ENCODE data around the gene LTF.
"Not testable (repeated sequence)": the region's sequence is repeated elsewhere in the genome, so short reads cannot be mapped to it uniquely, and the experiment has no call there.

The LTF gene

GRCh38 chr3:46447228-46447985, 17.3 kb downstream of the LTF start:
- in situ Hi-C loops (cut with HindIII; ENCODE audit: low sequenced_read_pairs), result no loop called here

DNA sequence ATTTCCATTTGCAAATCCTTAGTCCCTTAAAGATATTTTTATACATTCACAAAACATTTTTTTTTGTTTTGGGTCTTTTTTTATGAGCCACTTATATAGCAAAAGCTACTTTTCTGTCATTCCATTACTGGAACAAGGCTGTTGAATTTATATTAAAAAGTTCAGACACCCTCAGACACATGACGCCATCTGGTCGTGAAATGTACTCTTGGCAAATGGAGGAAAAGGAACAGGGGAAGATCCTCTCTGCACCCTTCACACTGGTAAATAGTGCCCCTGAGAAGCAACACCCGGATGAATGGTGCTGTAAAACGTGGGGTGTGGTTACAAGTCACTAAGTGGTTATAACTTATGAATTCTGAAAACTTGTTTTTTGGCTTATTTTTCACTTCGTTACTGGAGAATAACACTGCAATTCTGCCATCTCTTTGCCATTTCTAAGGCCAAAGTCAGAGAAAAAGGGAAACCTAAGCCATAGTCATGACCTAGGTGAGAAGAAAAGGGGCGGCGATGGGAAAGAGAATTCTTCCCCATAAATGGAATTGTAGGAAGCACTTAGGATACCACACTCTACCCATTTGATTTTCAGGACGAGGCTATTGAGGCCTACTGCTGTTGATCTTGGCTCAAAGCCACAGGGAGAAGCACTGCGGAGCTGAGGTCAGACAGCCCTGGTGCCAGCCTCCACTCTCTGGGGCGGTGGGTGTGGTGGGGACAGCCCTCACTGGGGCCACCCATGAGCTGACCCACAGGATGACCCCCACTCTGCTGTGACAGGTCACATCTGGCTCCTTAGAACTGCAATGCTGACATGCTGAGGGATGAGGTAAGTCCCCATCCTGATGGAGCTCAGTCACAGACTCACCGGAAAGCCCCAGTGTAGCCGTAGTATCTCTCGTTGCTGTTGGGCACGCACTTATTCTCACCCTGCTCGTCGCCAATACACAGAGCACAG, 21.9 kb downstream of the LTF start:
- in situ Hi-C loops (cut with HindIII; ENCODE audit: low sequenced_read_pairs), result no loop called here

DNA sequence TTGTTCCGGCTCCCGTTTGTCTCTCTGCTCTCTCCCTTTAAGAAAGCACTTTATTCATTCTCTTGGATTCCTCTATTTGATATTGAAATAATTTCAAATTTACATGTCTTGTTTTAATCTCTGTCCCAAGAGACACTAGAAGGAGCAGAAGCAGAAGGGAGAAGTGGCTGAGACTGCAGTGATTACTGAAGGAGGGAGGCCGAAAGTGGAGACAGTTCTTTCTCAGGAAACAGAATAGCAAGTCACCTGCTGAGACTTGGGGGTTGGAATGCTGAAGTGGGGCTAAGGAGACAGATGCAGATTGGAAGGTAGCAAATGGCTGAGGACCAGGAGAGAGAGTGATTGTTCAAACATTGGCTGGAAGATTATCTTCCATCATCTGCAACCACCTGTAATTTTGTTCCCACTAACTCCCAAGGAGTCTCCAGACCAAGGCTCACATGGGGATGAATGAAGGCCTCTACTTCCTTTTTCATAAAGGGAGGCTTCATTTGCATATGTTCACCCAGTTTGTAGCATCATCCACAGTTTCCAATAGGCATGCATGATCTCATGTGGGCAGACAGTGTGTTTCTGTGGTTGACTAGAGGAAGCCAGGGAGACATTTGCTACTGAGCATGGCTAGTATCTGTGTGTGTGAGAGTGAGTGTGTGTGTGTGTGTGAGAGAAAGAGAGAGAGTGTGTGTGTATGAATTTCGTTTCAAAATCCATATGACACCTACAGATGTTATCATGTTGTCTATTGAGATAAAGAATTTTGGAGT, 24.0 kb downstream of the LTF start:
- in situ Hi-C loops (cut with HindIII; ENCODE audit: low sequenced_read_pairs), result no loop called here

DNA sequence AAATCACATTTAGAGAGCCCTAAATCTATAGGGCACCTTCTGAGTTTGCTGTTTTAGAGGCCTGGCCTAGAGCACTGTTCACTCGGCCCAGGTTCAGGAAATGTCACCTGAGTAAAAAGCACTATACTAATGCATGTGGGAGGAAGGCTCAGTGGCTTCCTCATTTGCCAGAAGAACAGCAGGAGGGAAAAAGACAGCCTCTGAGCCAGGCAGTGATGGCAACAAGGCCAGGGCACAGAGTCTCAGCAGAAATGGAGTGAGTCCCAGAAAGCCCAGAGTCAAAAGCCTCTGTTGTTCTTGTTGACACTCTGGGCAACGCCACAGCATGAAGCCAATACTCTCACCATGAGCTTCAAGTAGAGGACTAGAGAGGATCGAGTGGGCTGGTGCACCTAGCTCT, 25.9 kb downstream of the LTF start:
- in situ Hi-C loops (cut with HindIII; ENCODE audit: low sequenced_read_pairs), result no loop called here

DNA sequence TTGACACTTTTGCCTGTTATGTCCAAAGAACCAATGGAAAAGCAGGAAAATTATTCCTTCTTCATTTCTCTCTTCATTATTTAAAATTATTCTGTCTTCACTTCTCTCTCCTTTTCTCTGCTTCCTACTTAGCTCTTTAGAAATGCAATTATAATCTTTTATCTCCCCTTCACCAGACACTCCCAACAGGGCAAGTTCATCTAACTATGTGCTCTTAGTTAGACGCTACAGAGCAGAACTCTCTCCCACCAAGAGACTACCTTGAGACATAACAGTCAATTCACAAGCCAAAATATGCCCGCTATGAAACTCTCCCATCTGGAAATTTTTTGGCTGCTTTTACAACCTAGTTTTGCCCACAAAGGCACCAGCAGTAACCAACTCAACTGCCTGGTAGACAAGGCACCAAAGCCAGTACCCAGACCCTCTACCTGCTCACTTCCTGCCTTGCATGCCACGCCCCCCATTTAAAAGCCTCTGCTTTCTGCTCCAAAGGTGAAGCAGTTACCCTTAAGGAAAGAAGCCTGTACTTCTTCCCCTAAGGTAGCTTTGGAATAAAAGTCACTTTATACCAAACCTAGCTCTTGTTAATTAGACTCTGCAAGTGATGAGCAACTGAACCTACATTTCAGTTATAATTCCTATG, 29.5 kb downstream of the LTF start:
- in situ Hi-C loops (cut with HindIII; ENCODE audit: low sequenced_read_pairs), result no loop called here

- in situ Hi-C loops (cut with HindIII; ENCODE audit: low sequenced_read_pairs), result no loop called here
Measured at GRCh38 chr3:46433841-46434240, 30.9 kb downstream of the LTF start.

- in situ Hi-C loops (cut with HindIII; ENCODE audit: low sequenced_read_pairs), result not testable (repeated sequence)
Measured at GRCh38 chr3:46433118-46433517, 31.6 kb downstream of the LTF start.

DNA sequence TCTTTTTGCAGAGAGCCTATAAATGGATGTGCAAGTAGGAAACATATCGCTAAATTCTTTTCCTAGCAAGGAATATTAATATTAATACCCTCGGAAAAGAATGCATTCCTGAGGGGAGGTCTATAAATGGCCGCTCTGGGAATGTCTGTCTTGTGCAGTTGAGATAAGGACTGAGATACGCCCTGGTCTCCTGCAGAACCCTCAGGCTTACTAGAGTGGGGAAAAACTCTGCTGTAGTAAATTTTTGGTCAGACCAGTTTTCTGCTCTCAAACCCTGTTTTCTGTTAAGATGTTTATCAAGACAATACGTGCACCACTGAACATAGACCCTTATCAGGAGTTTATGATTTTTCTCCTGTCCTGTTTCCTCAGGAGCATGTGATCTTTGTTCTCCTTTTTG, 32.8 kb downstream of the LTF start:
- in situ Hi-C loops (cut with HindIII; ENCODE audit: low sequenced_read_pairs), result not testable (repeated sequence)

- in situ Hi-C loops (cut with HindIII; ENCODE audit: low sequenced_read_pairs), result not testable (repeated sequence)
Measured at GRCh38 chr3:46430879-46431278, 33.8 kb downstream of the LTF start.

DNA sequence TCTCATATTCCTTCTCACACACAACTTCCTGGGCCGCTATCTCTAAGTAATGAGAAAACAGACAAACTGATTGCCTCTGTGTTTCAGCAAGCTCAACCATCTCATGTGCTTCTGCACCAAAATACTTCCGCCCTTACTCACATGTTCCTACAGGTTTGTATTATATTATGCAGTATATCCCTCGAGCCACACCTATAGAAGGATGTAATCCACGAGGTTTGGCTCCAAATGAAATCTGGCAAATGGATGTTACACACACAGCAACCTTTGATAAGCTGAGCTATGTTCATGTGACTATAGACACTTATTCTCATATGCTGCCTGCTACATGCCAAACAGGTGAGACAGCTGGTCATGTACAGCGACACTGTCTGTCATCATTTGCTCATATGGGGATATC, 35.0 kb downstream of the LTF start:
- in situ Hi-C loops (cut with HindIII; ENCODE audit: low sequenced_read_pairs), result no loop called here

DNA sequence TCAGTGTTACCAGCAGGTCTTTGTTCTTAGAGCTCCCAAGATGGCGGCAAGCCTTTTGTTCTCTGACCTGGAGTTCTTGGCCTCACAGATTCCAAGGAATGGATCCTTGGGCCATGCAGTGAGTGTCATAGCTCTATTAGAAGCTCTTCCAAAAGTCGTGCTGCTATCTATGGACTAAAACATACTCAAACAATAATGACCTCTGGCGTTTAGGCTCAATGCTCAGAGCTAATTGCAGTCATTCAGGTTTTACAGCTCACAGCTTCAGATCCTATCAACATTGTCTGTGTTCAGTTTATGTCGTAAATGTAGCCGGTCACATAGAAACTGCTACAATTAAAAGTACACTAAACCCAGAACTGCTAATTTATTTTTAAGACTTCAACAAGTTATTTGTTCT, 35.5 kb downstream of the LTF start:
- in situ Hi-C loops (cut with HindIII; ENCODE audit: low sequenced_read_pairs), result no loop called here

DNA sequence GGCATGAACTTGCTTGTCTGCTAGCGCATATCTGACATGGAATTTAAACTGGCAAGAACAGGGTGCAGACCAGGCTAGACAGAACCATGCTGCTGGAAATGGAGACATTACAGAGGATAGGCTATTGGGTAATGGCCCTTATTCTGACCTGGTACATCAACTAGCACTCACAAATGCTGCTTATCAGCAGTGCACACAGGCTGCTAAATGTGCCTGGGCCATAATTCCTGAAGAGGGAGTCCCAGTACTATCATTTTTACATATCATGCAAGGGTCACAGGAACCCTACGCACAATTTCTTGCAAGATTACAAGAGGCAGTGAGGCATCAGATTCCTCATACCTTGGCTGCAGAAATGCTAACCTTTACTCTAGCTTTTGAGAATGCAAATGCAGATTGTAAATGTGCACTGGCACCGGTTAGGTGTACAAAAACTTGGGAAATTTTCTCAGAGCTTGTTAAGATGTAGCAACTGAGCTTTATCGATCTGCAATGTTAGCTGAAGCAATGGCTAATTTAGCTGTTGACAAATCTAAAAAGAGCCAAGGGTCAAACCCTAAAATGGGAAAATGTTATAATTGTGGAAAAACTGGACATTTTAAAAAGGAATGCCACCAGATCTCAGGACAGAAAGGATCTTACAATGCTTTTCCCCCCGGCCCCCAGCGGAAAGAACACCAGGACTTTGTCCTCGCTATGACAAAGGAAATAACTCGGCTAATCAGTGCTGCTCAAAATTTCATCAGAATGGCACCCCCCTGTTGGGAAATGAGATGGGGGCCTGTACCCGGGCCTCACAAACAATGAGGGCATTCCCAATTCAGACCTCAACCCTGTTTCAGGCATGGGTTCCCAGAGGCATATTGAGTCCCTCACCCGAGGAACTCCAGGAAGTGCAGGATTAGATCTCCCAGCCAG, 36.5 kb downstream of the LTF start:
- in situ Hi-C loops (cut with HindIII; ENCODE audit: low sequenced_read_pairs), result no loop called here

GRCh38 chr3:46427404-46427803, 37.3 kb downstream of the LTF start:
- in situ Hi-C loops (cut with HindIII; ENCODE audit: low sequenced_read_pairs), result not testable (repeated sequence)

DNA sequence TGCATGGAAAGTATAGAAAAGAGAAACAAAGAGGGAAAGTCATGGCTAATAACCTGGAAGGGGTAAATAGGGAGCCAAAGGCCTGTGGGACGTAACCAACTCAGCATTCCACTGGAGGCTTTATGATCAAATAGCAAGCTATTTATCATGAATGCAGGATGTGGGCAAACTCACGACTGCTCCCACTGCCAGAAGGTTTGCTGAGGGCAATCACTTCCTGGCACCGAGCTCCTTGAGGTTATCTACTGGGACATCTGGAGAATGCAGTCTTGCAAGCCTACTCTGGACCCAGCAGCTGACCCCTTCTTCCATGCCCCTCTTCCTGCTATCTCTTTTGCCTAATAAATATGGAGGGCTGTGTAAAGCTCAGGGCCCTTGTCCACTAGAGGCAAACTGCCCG, 38.2 kb downstream of the LTF start:
- in situ Hi-C loops (cut with HindIII; ENCODE audit: low sequenced_read_pairs), result not testable (repeated sequence)

DNA sequence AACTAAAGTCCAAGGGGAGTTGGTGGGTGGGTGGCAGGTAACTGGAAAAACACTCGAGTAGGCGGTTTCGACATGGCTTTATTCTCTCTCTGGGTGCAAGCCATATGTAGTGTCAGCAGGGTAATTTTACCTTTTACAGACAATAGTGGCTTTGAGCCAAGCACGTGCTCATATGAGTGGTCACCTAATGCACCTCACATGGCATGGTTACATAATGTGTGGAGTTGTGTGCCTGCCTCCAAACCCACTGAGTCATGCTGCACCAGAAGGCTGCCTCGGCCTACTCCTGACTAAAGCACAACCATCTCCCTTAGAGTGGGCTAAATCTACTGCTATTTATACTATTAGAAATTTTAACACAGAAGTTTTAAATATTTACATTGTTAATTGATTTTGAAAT, 41.1 kb downstream of the LTF start:
- in situ Hi-C loops (cut with HindIII; ENCODE audit: low sequenced_read_pairs), result no loop called here

DNA sequence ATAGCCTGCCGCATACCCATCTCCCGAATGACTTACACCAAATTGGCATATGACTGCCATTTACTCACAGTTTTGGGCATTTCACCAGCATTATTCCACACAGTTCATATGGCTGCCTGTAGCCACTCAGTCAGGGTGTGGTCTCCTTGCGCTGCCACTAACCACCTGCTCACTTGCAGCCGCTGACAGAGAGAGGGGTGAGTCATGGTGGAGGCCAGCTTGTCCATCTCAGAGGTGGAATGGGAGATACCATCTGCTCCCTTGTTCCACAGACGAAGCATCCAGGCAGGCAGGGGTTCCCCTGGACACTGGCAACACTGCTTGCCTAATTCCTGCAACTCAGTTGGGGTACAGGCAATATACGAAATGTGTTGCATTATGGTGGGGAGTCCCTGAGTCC, 42.1 kb downstream of the LTF start:
- in situ Hi-C loops (cut with HindIII; ENCODE audit: low sequenced_read_pairs), result no loop called here

DNA sequence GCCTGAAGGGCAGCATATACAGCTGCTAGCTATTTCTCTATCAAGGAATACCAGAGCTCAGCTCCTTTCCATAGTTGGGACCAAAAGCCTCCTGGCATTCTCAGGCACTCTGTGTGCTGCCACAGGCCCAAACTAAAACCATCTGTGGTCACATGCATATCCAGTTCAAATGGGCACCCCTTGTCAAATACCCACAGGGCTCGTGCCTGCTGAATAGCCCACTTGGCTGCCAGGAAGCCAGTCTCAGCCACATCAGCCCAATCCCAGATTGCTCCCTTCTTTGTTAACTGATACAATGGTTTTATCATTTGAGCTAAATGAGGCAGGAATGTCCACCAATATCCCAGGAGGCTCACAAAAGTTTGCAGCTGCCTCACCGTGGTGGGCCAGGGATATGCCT, 43.8 kb downstream of the LTF start:
- in situ Hi-C loops (cut with HindIII; ENCODE audit: low sequenced_read_pairs), result no loop called here

DNA sequence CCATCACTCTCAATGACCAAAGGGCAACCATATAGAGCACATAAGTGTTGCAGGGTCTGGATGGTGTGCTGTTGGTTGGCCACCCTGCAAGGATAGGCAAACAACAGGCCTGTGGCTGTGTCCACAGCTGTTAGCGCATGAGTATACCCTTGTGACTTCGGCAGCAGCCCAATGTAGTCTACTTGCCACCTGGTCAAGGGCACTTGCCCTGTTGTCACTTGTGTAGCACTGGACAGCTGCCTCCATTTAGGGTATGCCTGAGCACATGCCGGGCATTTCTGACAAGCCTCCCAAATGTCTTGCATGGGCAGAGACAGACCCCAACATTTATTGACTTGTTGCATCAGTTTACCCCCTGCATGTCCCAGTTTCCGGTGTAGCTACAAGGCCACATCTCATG, 44.9 kb downstream of the LTF start:
- in situ Hi-C loops (cut with HindIII; ENCODE audit: low sequenced_read_pairs), result no loop called here

DNA sequence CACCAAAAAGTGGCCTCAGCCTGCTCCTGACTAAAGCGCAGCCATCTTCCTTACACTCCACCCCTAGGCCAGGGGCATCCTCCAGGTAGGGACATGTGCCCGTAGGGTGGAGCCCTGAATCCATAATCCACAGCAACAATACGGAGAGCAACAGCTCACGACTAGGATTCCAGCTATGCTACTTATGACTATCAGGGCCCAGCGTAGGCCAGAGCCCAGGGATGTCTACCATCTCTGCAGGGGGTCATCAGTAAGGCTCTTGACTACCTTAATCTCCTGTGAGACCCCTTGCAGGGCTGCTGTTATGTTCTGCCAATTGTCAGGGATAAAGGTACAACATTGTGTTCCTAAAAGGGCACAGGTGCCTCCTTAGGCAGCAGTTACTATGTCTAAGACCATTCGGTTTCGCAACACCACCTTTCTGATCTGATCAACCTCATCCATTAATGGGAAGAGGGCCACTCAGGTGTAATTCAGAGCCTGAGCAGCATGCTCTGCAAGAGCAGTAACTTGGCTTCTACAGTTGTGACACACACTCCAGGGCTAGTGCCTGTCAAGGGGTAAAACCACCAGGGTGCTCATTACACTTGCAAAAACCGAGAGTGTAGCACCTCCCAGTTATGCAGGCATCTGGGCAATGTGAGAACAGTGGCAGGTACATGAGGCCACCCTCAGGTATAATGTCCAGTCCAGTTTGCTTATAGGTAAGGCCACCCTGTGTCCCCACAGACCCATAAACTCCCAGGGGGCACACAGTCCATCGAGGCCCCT, 46.7 kb downstream of the LTF start:
- in situ Hi-C loops (cut with HindIII; ENCODE audit: low sequenced_read_pairs), result no loop called here
